GM19467 (cell line): Measurements from ENCODE around the gene GNRH2.
"Not testable (repeated sequence)": the region's sequence is repeated elsewhere in the genome, so short reads cannot be mapped to it uniquely, and the experiment has no call there.

ENCODE experiments used
- ATAC-seq: cut with Tn5 transposase; IDR thresholded peaks from one replicate; pipeline ENCODE4 v1.9.1; 2021; ENCODE audit warnings: mild to moderate bottlenecking, moderate library complexity; ENCODE audit not compliant: unreplicated experiment

Gene GNRH2

GRCh38 chr20:3072530-3073250, 29.3 kb downstream of the GNRH2 start:
- no peak for ATAC-seq

- ATAC-seq = not testable (repeated sequence)
These were observed 29.8 kb downstream of the GNRH2 start for GRCh38 chr20:3073251-3073643.

GRCh38 chr20:3074812-3075211, 31.4 kb downstream of the GNRH2 start:
- no peak for ATAC-seq

- ATAC-seq = not testable (repeated sequence)
These were observed 31.9 kb downstream of the GNRH2 start for GRCh38 chr20:3075315-3075714.

GRCh38 chr20:3077618-3078134, 34.3 kb downstream of the GNRH2 start:
- ATAC-seq = no peak

GRCh38 chr20:3080939-3081388, 37.5 kb downstream of the GNRH2 start:
- no peak for ATAC-seq

GRCh38 chr20:3081641-3082040, 38.2 kb downstream of the GNRH2 start:
- ATAC-seq = no peak

- ATAC-seq = no peak
These were observed 39.0 kb downstream of the GNRH2 start for GRCh38 chr20:3082306-3082951.

- no peak for ATAC-seq
These were observed 39.8 kb downstream of the GNRH2 start for GRCh38 chr20:3082955-3083952.

GRCh38 chr20:3084283-3084985, 41.0 kb downstream of the GNRH2 start, which contains the start of gene AVP:
Gene AVP, minus strand, starts transcription at chr20:3084724. Its CDS starts 50 bp downstream, at chr20:3084674.
- no peak for ATAC-seq

- no peak for ATAC-seq
These were observed 41.6 kb downstream of the GNRH2 start for GRCh38 chr20:3084986-3085360.

GRCh38 chr20:3085571-3086072, 42.2 kb downstream of the GNRH2 start:
- no peak for ATAC-seq

- ATAC-seq = no peak
These were observed 44.6 kb downstream of the GNRH2 start for GRCh38 chr20:3088031-3088430.

- no peak for ATAC-seq
These were observed 47.1 kb downstream of the GNRH2 start for GRCh38 chr20:3090565-3090964.

GRCh38 chr20:3092611-3093379, 49.4 kb downstream of the GNRH2 start:
- ATAC-seq = no peak

GRCh38 chr20:3093861-3094361, 50.5 kb downstream of the GNRH2 start:
- no peak for ATAC-seq

- no peak for ATAC-seq
These were observed 51.6 kb downstream of the GNRH2 start for GRCh38 chr20:3094848-3095629.
